COR-L47 (cell line): ENCODE results near the gene DYNLT2.

Source experiments
- DNase-seq: peaks from one replicate; lab custom pipeline; 2025; lab: John Stamatoyannopoulos, UW

The DYNLT2 gene

DNA sequence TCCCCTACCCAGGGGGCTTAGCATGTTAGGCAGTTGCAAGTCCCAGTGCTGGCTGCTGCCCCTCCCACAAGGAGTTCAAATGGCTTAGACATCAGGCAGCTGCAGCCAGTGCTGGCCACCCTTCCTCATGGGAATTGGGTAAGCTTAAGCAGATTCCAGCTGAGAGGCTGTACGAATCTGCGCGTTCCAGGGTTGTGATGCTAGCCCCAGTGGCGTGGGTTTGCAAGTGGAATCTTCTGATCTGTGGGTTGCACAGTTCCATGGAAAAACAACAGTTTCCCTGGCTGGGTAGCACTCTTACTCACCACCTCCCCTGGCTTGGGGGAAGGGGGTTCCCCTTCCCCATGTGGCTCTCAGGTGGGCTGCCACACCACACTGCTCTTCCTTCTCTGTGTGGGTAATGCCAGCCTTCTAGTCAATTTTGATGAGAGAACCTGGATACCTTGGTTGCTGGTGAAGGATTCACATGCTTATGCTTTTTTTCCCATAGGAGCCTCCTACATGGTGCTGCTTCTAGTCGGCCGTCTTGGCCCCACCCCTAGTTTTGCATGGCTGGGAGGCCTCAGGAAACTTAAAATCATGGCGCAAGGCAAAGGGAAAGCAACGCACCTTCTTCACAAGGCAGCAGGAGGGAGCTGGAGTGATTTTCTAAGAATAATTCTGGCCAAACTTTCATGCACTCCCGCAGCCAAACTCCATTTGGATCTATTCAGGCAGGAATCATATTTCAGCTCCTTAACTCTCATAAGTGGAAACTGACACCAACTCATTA, 13.0 kb downstream of the DYNLT2 start:
- no peak for DNase-seq

DNA sequence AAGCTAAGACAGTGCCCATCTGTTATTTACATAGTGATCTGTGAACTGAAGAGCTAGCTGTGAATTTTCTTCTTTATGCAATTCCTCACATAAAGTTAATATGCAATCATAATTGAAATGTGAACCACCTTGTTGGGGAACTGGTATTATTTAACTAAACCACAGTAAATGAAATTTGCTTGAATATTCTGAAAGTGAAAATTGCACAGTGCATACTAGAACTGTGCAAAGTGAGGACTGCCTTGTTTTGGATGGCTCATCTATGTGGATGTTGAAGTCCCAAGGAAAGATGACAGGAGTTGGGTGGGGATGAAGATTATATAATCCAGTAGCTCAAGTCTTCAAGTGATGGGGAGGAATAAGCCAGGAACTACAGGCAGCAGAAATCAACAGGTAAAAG, 21.4 kb downstream of the DYNLT2 start:
- DNase-seq = no peak

DNA sequence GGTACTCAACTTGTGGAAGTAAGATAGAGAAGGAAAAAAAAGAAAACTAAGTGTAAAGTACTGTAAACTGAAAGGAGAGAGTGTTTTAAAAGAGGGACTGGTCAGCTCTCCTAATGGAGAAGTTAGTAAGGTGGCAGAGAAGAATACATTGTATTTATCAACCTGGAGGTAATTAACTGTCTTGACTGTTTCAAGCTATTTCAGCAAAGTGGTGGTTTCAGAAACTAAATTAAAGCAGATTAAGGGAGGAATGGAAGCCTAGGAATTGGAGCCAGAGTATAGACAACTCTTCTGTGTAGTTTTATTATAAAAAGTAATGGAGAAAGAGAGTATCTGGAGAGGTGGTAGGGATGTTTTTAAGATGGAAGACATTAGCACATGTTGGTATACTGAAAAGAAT, 24.4 kb downstream of the DYNLT2 start:
- no peak for DNase-seq

DNA sequence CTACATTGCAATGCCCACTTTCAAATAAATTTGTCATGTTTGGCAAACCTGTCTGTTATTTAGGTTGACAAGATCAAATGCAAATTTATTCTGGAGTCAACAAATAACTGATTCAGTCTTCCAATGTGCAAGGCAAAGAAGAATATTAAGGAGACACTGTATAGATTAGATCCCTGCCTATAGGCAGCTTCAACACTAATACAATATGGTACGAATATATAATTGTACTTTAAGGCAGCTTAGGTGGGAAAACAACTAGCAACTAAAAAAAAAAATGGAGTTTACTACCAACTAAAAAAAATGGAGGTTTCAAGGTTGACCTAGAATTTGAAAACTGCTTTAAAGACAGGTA, 25.3 kb downstream of the DYNLT2 start:
- no peak for DNase-seq

DNA sequence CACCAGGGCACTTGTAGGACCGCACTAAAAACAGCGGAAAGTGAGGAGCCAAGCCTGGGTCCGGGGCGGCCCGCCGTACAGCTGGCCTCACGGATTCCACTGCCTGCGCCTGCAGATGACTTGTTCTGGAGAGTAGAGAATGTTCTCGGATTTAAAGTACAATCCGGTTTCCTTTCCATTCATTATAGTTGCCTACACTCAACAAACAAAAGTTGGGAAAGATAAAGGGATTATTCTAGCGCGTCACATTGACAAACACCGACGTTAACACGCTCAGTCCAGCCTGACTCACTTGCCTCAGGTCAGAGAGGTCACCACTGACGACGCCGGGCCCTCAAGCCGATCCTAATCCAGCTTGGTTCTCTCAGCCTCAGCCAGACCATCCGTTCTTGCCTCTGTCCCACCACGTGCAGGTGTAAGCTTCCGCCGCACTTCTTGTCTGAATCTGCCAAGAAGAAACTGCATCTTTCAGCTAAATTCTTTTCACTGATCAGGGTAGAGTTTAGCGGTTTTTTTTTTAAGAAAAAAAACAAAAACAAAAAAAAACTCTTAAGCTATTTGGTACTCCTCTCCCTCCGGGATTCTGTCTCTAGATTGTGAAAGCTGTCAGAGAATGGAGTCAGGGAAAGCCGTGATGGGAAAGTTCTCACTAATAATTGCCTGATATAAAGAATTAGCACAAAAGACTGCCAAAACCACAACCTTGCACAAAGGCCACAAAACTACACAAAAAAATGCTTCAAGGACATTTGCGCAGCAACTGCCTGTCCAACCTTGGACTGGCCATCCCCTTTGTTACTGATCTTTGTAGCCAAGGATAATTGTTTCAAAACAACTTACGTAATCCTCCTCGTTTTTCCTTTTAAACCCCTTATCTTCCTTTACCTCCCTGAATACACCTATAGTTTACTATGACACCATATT, 26.0 kb downstream of the DYNLT2 start:
- no peak for DNase-seq

DNA sequence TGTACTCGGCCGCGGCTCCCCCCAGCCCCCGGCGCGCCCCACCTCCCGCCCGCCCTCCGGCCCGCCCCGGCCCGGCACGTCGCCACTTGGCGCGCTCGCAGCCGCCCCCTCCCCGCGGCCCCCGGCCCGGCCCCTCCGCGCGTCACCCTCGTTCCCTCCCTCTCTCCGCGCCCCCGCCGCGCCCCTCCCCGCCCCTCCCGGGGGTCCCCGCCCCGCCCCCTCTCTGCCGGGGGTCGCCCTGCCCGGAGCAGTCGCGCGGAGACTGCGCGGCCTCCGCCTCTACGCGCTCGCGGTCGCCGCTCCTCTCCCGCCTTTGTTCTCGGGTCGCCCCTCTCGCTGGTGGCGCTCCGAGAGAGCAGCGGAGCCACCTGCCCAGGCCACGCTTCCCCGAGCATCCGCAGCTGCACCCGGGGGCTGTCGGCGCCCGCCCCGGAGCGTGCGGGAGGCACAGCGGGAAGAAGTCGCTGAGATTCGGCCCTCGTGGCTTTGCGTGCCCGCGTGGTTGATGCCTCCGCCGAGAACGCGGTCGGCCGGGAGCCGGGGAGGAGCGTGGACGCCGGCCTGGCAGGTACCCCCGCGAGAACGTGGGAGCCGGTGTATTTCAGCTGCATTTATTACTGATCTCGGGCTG, 26.8 kb downstream of the DYNLT2 start, which contains the start of gene PHF10:
TSS of gene PHF10 (minus strand) at position 7 of the 631 bp plus-strand sequence. CDS start 569 bp downstream, outside the sequence.
- DNase-seq = peak; percentile 57

DNA sequence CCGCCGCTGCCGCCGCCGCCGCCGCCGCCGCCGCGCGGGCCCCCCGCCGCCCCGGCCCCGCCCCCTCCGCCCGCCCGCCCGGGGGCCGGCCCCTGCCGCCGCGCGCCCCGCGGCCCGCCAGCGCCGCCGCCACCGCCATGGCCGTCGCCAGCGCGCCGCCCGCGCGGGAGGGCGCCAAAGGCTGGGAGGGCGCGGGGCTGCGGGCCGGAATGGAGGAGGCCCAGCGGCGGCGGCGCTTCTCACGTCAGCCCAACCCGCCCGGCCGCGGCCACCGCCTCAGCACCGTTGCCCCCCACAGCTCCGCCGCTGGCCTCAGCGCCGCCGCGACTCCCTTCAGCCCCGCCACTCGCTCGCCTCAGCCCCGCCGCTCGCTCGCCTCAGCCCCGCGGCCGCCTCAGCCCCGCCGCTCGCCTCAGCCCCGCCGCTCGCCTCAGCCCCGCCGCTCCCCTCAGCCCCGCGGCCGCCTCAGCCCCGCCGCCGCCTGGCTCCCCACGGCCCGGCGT, 27.3 kb downstream of the DYNLT2 start:
- DNase-seq = no peak

DNA sequence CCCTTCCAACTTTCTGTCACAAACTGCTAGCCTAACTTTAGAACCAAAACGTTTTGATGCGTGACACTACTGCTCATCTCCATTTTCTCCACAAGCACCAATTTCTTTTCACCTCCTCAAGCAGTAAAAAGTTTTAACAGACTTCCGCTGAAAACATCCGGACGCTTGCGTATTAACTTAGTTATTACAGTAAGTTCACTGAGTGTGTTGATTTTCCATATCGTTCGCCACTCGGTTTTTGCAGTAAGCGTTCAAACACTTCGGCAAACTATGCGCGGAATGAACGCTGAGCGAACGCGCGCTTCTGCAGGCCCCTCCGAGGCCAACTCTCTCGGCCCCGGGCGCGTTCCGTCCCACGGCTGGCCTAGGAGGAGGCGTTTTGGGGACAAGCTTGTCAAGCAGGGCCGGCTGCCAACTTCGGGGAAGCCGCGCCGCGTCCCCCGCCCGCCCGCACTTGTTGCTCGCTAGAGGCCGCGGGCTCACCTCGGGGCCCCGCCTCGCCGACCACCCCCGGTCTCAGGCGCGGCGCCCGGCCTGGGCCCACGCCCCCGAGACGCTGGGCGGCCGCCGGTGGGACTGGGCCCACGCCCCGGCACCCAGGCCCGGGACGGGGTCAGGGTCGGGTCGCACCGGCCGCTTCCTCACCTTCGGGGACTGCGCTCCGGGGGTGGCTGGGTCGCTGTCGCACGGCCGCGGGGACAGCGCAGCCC, 28.0 kb downstream of the DYNLT2 start:
- peak; percentile 30 for DNase-seq

DNA sequence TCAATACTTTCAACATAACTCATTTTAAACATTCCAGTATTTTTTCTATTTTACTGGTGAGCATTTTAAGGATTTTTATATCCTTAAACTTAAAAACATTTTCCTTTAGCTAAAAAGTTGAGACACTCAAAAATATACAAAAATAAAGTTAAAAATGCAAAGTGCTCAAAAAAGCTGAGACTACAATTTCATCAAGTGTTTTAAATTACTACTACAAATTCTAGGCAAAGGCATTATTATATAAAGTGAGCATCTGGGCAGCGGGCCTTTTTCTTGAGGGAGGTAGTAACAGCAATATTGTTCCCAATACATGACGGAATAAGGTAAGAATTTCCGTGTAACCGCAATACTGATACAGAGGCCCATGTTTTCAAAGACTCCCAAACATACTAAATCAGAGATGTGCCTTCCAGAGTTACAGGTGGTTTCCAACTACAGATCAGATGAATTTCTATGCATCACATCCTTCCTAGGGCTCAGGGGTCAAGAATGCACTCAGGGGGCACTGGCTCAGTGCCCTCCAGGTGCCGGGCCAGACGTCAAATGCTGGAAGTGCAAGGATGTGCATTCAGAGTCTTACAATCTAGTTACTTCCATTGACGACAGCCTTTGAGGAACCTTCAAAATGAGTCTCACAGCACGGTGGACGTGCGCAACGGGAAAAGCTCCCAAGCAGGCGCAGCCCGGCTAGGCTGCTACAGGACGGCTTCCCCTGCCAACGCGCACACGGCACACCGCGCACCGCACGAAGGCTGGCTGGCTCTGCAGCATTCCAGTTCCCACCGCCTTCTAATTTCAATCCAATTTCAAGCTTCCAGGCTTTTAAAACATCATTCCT, 28.8 kb downstream of the DYNLT2 start:
- no peak for DNase-seq

DNA sequence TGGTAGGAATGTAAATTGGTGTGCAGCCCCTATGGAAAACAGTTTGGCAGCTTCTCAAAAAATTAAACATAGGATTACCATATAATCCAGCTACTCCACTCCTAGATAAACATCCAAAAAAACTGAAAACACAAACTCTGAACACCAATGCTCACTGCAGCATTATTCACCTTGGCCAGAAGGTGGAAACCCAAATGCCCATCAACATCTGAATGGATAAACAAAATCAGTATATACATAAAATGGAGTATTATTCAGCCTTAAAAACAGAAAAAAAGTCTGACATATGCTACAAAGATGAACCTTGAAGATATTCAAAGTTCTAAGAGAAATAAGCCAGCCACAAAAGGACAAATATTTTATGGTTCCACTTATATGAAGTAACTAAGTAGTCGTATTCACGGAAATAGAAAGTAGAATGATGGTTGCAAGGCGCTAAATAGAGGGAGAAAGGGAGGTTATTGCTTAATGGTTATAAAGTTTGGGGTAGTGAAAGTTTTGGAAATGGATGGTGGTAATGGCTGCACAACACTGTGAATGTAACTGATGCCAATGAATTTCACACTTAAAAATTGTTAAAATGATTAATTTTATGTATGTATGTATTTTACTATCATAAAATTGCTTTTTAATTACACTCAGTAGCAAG, 31.0 kb downstream of the DYNLT2 start:
- DNase-seq = no peak

DNA sequence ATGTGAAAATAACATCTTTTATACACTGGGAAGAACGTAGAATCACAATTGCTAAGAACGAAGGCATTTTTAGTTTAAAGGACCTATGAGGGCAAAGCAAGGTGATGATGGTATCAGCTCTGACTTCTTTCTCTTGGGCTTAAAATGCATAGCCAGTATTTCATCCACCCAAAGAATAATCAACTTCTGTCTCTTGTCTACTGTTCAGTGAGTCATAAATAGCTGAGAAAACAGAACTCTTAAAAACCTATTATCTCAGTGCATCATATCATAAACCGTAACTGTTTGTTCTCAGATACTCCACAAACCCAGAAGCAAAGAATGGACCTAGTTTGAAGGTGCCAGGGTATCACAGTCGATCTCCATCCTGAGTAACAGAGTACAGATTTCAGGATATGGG, 32.3 kb downstream of the DYNLT2 start:
- no peak for DNase-seq

DNA sequence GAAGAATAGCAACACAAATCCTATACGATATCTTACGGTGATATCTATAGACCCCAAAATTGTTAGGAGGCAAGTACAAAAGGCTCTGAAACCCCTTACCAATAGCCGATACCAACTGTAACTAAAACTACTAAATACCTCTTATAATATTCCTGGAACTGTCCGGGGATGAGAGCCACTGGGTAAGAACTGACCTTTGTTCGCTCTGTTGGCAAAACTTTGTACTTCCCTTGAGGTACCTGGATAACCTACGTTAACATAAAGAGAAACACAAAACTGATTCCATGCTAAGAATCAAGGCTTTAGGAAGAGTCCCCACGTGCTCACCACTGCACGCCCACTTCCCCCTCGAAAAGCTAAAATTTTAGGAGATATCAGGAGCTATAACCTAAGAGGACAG, 36.8 kb downstream of the DYNLT2 start:
- no peak for DNase-seq

DNA sequence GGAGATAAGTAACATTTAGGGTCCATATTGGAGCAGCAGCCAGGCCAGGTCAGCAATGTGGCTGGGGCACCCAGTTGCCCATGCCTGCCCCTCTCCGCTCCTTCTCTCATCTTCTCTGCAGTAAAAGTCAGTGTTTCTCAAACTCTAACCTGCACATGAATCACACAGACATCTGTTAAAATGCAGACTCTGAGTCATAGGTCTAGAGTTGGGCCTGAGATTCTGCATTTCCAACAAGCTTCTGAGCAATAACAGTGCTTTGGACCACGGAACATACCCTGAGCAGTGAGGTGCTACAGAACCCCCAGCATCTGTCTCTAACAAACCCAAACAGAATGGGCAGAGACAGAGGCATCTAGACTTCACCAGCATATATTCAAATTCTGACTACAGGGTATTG, 37.2 kb downstream of the DYNLT2 start:
- DNase-seq = no peak

DNA sequence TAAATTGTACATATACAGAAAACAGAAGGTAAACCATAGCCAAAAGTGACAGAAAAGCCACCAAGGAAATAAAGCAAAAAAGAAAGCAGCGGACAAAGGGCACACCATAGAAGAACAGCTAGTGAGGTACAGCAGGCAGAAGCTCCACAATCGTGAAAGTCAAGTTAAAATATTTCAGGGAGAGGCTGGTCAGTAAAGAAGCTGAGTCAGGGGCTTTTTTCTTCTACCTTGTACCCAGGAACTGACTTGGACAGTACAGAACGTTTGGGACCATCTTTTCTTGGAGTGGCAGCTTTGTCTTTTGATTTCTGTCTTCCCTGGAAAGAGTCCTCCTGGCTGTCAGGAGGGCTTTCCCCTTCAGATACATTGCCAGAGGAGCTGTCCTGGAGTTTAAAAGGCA, 41.4 kb downstream of the DYNLT2 start:
- DNase-seq = no peak

DNA sequence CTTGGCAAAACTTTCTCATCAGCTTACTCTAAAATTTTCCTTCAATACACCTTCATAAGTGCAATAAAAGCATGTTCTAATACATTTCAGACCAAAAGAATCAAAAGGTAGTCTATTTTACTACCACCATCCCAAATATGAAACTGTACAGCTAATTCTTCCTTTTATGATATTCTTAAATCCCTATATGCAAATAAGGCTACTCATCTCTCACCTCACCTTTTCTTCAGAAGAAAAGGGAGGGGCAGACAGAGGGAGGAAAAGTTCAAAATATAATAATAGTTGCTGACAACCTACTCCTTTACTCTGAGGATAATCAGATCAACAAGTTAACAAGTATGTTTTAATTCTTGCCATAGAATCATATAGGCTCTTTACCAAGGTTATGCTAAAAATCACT, 42.1 kb downstream of the DYNLT2 start:
- no peak for DNase-seq

DNA sequence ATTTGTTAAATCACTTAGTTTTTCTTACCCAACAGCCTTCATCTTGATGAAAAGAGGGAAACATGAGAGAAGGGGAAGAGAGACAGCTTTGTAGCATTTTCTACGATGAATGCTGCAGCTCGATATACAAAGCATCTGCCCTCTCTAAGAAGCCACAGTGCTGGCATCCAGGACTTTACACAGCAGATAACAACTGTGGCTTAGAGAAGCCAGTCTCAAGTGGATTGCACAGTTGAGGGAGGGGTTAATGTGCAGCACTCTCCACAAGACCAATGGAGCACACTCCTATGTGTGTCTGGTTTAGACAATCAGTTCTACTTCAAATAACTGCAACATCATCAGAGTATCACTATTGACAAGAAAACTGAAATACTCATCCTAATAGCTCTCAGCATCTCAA, 43.6 kb downstream of the DYNLT2 start:
- DNase-seq = no peak

DNA sequence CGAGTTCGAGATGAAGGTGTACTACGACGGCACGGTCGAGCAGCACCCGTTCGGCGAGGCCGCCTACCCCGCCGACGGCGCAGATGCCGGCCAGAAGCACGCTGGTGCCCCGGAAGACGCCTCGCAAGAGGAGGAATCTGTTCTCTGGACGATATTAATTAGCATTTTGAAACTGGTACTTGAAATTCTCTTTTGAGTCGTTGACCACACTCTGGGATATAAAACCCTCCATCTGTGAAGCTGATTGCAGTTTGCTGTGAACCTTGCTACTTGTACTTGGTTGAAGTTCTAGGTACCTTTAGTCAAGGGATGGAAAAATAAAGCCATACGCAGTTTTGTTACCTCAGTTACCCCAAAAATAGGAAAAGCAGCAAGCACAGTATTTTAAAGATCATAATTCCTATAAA, 48.5 kb downstream of the DYNLT2 start:
- DNase-seq = no peak

DNA sequence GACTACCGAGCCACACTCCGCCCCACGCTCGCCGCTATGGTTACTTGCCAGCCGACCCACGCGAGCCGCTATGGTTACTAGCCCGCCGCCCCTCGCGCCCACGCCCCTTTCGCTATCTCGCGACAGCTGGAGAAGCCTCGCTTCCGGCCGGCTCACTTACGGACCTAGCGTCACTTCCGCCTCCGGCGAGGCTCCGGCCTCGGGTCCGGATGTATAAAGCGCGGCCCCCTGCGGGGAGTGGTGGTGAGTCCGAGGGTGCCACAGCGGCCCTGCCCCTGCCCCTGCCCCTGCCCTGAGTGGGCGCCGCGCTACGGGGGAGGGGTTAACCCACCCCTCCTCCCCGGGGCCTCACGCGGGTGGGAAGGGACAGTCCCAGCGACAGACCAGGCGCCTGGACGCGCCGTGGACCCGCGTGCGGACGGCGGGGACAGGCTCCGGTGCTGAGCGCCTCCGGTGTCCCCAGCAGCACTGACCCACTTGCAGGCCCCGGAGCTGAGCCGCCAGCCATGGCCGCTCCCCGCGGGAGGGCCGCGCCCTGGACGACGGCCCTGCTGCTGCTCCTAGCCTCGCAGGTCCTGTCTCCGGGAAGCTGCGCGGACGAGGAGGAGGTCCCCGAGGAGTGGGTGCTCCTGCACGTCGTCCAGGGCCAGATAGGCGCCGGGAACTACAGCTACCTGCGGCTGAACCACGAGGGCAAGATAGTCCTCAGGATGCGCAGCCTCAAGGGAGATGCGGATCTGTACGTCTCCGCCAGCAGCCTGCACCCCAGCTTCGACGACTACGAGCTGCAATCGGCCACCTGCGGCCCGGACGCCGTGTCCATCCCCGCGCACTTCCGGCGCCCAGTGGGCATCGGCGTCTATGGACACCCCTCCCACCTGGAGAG, 49.2 kb downstream of the DYNLT2 start, which contains the start of the genes C6orf120 and WDR27:
TSS of gene C6orf120 (plus strand) at position 173 of the 886 bp plus-strand sequence. CDS start at position 507, 334 bp downstream.
TSS of gene WDR27 (minus strand) at position 76 of the 886 bp plus-strand sequence. CDS start 13,024 bp downstream, outside the sequence.
- DNase-seq = peak; percentile 93

DNA sequence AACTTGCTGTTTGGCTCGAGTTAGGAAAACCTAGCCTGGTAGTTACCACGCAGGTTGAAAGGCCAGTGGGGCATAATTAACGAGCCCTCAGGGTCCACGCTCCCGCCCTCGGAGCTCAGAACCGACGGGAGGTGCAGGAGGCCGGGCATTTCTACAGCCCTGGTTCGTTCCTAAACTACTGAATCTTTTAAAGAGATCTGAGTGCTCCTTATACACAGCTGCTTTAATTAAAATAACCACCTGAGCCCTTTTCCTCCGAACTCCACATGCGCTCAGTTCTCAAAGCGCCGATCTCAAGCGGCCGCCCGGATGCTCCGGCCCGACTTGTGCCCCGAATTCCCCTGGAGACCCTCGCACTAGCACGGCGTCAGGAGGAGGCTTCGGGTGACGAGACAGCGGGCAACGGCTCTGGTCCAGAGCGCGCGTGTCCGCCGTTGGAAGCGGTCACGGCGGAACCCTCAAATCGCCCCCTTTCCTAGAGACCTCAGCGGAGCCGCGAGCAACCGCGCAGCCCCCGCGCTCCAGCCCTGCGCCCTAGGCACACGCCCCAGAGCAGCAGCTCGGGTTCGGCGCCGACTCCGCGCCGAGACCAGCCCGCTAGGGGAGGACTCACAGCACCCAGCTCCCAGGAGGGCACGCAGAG, 49.9 kb downstream of the DYNLT2 start:
- no peak for DNase-seq
